Measurements from ENCODE around the gene TREX2.

DNA sequence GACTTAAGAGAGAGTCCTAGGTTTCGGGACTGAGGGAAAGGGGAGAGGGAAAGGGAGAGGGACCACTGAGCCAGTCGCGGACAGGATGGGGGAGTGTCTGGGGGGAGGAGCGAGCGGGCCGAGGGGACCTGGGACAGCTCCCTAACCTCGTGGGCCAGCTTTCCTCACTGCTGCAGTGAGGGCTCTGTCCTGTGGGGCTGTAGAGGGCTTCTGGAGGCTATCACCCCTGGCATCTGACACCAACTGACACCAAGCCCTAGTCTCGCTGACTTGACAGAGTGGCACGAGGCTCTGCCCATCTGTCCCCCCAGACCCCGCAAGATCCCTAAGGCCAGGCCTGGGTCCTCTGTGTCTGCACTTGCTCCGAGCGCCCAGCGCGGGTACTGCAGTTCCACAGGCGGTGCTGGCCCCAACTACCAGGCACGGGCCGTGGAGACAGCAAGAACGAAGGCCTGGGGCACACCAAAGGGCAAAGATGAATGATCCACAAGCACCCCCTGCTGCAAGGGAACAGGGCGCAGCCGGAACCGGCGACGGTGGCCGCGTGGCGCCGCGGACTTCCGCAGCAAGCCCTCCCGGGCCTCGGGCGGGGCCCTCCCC is 24.1 kb upstream of the TREX2 start:
- no peak for TF ChIP-seq CTCF (IDR thresholded peaks at IDR 0.05)
- TF ChIP-seq ZFX (IDR thresholded peaks at IDR 0.05; ENCODE audit: borderline replicate concordance), result no peak
